DND-41 (cell line): Measurements from ENCODE around the gene KRT80.

ENCODE experiments used
- EZH2 ChIP-seq: IDR thresholded peaks from 3 replicates; pipeline ENCODE4 v1.6.1; 2012; ENCODE audit warnings: borderline replicate concordance, low read depth, mild to moderate bottlenecking, moderate library complexity, low read length, inconsistent platforms; ENCODE audit not compliant: severe bottlenecking
- TF ChIP-seq, protein P1 (sequence below): IDR thresholded peaks from 2 replicates; pipeline ENCODE4 v1.5.1; 2012; ENCODE audit warnings: borderline replicate concordance, low read length, moderate library complexity, mild to moderate bottlenecking; ENCODE audit not compliant: poor library complexity, severe bottlenecking; ENCODE audit errors: extremely low read depth

DNA sequence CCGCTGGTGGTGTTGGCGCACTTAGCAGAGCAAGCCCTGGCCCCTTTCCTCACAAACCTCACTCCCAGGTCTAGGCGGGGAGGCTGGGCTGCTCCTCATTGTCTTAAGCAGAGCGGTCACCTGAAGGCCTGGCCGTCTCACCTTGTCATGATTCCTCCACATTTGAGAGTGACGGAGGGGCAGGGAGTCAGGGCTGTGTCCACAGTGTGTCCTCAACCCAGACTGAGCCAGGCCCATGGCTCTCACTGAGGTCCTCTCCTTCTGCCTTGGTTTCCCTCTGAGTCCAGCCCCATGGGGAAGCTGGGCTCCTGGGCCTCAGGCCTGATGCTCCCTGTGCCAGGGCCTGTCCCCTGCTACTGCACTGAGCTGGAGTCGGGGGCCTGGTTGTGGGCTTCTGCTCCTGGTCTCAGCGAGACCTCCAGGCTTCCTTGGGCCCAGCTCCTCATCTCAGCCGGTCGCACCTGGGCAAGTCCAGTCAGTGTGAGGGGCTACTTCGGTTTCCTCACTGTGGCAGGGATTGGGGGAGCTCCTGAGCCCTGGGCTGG is 44.9 kb downstream of the KRT80 start:
- TF ChIP-seq, protein P1, sequence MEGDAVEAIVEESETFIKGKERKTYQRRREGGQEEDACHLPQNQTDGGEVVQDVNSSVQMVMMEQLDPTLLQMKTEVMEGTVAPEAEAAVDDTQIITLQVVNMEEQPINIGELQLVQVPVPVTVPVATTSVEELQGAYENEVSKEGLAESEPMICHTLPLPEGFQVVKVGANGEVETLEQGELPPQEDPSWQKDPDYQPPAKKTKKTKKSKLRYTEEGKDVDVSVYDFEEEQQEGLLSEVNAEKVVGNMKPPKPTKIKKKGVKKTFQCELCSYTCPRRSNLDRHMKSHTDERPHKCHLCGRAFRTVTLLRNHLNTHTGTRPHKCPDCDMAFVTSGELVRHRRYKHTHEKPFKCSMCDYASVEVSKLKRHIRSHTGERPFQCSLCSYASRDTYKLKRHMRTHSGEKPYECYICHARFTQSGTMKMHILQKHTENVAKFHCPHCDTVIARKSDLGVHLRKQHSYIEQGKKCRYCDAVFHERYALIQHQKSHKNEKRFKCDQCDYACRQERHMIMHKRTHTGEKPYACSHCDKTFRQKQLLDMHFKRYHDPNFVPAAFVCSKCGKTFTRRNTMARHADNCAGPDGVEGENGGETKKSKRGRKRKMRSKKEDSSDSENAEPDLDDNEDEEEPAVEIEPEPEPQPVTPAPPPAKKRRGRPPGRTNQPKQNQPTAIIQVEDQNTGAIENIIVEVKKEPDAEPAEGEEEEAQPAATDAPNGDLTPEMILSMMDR: no peak
- no peak for TF ChIP-seq EZH2
